Vagina (tissue), 2 donors: ENCODE measurements around the gene KRT33B. TPM values are rescaled to one million over a fixed set of nuclear protein-coding genes. Genes with fewer than 3 reads are reported as not detected.
A peak's percentile ranks its signal among the peaks of the same experiment; 100 is the strongest.

Source experiments
- DNase-seq, 2 donors: peaks; one replicate each; pipeline ENCODE4 v3.0.0-alpha.2; 2017; ENCODE audit errors: extremely low spot score in 2 of 2
- H3K27ac ChIP-seq: fragments of 200-600 bp; sonication (generic); one replicate; pipeline ENCODE4 v1.5.1; 2019
- H3K27me3 ChIP-seq: fragments of 200-600 bp; sonication (generic); one replicate; pipeline ENCODE4 v1.5.1; 2019
- H3K36me3 ChIP-seq, 2 donors: fragments of 200-600 bp; sonication (generic); one replicate each; pipeline ENCODE4 v1.5.1; 2017 to 2019
- H3K4me1 ChIP-seq: fragments of 200-600 bp; sonication (generic); one replicate; pipeline ENCODE4 v1.5.1; 2019
- H3K4me3 ChIP-seq, 2 donors: fragments of 200-600 bp; sonication (generic); 1 replicate in 1 of 2; 2 replicates in 1 of 2; pipeline ENCODE4 v1.5.1; 2016 to 2019
- H3K9me3 ChIP-seq: fragments of 200-600 bp; sonication (generic); one replicate; pipeline ENCODE4 v1.5.1; 2019
- CTCF ChIP-seq, 3 experiments: fragments of 450-650 bp in 2 of 3; fragments of 200-600 bp in 1 of 3; sonication (generic) in 1 of 3; IDR thresholded peaks; one replicate each; pipeline ENCODE4 v1.5.1; 2017 to 2019; ENCODE audit warnings: antibody characterized with exemption in 3 of 3, mild to moderate bottlenecking in 2 of 3, moderate library complexity in 2 of 3
- POLR2A ChIP-seq, 2 donors: fragments of 450-650 bp; IDR thresholded peaks; one replicate each; pipeline ENCODE4 v1.6.1; 2017; ENCODE audit warnings: antibody characterized with exemption in 2 of 2, mild to moderate bottlenecking in 2 of 2, moderate library complexity in 2 of 2
- POLR2AphosphoS5 ChIP-seq, 2 donors: sonication (generic); formaldehyde crosslinking; IDR thresholded peaks; one replicate each; pipeline ENCODE4 v1.9.0; 2017; ENCODE audit warnings: antibody characterized with exemption in 2 of 2, mild to moderate bottlenecking in 2 of 2, low read depth in 1 of 2; ENCODE audit not compliant: insufficient read depth in 1 of 2
- intact Hi-C: fragments of 100-400 bp; cut with DNase I; formaldehyde crosslinking; loops from one replicate; pipeline ENCODE4 v1.15.1; 2023
- total RNA-seq: library from RNA; depleted of rRNA; stranded (reverse); fragments of >200 nt; gene quantifications from one replicate; pipeline ENCODE4 v1.2.3, GENCODE V29; 2016

KRT33B gene
- total RNA-seq, 1 donor from 2014 or later, result not detected

- intact Hi-C loops, result no loop called here
- no peak for DNase-seq
- TF ChIP-seq POLR2AphosphoS5 (IDR thresholded peaks at IDR 0.05; ENCODE audit: insufficient read depth in 1 of 2, low read depth in 1 of 2), result peak; percentile 17 to 27
- no peak for TF ChIP-seq POLR2A (IDR thresholded peaks at IDR 0.05)
- H3K36me3 ChIP-seq, result no peaks in the 10 kb centered on the region
- no peak overlapping the region for H3K4me3 ChIP-seq
- peaks cover 61% of the 10 kb centered on the region for H3K4me1 ChIP-seq
- H3K27me3 ChIP-seq, result no peaks in the 10 kb centered on the region
- H3K27ac ChIP-seq, result peak overlapping the region; percentile 68
- H3K9me3 ChIP-seq, result no peaks in the 10 kb centered on the region
Measured at GRCh38 chr17:41415833-41416335, 46.3 kb upstream of the KRT33B start.

GRCh38 chr17:41415411-41415810 lies 45.8 kb upstream of the KRT33B start:
- Histone ChIP-seq H3K27ac (peak overlapping the region; percentile 68), H3K9me3 (no peaks in the 10 kb centered on the region), H3K36me3 (no peaks in the 10 kb centered on the region), H3K4me3 (no peak overlapping the region), H3K4me1 (peaks cover 56% of the 10 kb centered on the region), H3K27me3 (no peaks in the 10 kb centered on the region)
- intact Hi-C loops, result no loop called here
- TF ChIP-seq CTCF (IDR thresholded peaks at IDR 0.05) (no peak), POLR2AphosphoS5 (IDR thresholded peaks at IDR 0.05; ENCODE audit: insufficient read depth in 1 of 2, low read depth in 1 of 2) (no peak), POLR2A (IDR thresholded peaks at IDR 0.05) (no peak)
- DNase-seq, result no peak

- TF ChIP-seq POLR2A (IDR thresholded peaks at IDR 0.05) (no peak), CTCF (IDR thresholded peaks at IDR 0.05) (no peak), POLR2AphosphoS5 (IDR thresholded peaks at IDR 0.05; ENCODE audit: insufficient read depth in 1 of 2, low read depth in 1 of 2) (no peak)
Measured at GRCh38 chr17:41413982-41414381, 44.4 kb upstream of the KRT33B start.

GRCh38 chr17:41413353-41413957 lies 43.8 kb upstream of the KRT33B start:
- DNase-seq, result no peak
- Histone ChIP-seq H3K4me3 (no peak overlapping the region), H3K27me3 (no peaks in the 10 kb centered on the region), H3K4me1 (peaks cover 37% of the 10 kb centered on the region), H3K9me3 (no peaks in the 10 kb centered on the region), H3K36me3 (no peaks in the 10 kb centered on the region), H3K27ac (no peak overlapping the region)
- TF ChIP-seq POLR2A (IDR thresholded peaks at IDR 0.05) (no peak), CTCF (IDR thresholded peaks at IDR 0.05) (no peak), POLR2AphosphoS5 (IDR thresholded peaks at IDR 0.05; ENCODE audit: insufficient read depth in 1 of 2, low read depth in 1 of 2) (no peak)
- intact Hi-C loops, result no loop called here

More at GRCh38 chr17:41413982-41414381, 44.4 kb upstream of the KRT33B start:
- no peak for DNase-seq
- intact Hi-C loops, result no loop called here
- H3K27ac ChIP-seq, result peak overlapping the region; percentile 68
- H3K27me3 ChIP-seq, result no peaks in the 10 kb centered on the region
- no peak overlapping the region for H3K4me3 ChIP-seq
- peaks cover 43% of the 10 kb centered on the region for H3K4me1 ChIP-seq
- H3K36me3 ChIP-seq, result no peaks in the 10 kb centered on the region
- H3K9me3 ChIP-seq, result no peaks in the 10 kb centered on the region

- Histone ChIP-seq H3K27ac (no peak overlapping the region), H3K9me3 (no peaks in the 10 kb centered on the region), H3K36me3 (no peaks in the 10 kb centered on the region), H3K4me1 (peaks cover 15% of the 10 kb centered on the region), H3K4me3 (no peak overlapping the region), H3K27me3 (no peaks in the 10 kb centered on the region)
- DNase-seq, result no peak
- intact Hi-C loops, result no loop called here
- no peak for TF ChIP-seq POLR2AphosphoS5 (IDR thresholded peaks at IDR 0.05; ENCODE audit: insufficient read depth in 1 of 2, low read depth in 1 of 2)
- no peak for TF ChIP-seq POLR2A (IDR thresholded peaks at IDR 0.05)
- no peak for TF ChIP-seq CTCF (IDR thresholded peaks at IDR 0.05)
Measured at GRCh38 chr17:41411072-41411840, 41.6 kb upstream of the KRT33B start.
